ENCODE measurements around the gene TRMT6.

Gene TRMT6

DNA sequence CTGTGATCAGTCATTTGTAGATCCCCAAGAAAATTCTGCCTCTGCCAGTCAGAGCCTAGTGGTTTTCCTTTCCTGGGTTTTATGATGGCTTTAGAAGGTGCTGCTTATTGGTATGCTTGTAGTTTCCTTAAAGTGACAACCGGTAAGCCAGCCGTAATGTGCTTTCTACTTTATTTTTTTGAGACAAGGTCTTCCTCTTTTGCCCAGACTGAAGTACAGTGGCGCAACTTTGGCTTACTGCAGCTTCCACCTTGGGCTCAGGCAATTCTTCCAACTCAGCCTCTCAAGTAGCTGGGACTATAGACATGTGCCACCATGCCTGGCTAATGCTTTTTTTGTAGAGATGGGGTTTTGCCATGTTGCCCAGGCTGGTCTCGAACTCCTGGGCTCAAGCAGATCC lies 23.6 kb upstream of the TRMT6 start:
- TF ChIP-seq POLR2AphosphoS5 (IDR thresholded peaks at IDR 0.05; ENCODE audit: low read depth) (no peak; the same call in 1 of the 2 replicates), SPI1 (IDR thresholded peaks at IDR 0.05; ENCODE audit: borderline replicate concordance, low read depth) (peak; percentile 92)
- TF ChIP-seq, protein P1, sequence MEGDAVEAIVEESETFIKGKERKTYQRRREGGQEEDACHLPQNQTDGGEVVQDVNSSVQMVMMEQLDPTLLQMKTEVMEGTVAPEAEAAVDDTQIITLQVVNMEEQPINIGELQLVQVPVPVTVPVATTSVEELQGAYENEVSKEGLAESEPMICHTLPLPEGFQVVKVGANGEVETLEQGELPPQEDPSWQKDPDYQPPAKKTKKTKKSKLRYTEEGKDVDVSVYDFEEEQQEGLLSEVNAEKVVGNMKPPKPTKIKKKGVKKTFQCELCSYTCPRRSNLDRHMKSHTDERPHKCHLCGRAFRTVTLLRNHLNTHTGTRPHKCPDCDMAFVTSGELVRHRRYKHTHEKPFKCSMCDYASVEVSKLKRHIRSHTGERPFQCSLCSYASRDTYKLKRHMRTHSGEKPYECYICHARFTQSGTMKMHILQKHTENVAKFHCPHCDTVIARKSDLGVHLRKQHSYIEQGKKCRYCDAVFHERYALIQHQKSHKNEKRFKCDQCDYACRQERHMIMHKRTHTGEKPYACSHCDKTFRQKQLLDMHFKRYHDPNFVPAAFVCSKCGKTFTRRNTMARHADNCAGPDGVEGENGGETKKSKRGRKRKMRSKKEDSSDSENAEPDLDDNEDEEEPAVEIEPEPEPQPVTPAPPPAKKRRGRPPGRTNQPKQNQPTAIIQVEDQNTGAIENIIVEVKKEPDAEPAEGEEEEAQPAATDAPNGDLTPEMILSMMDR (IDR thresholded peaks at IDR 0.05; ENCODE audit: insufficient read depth, low read length), result no peak
- DNase-seq (ENCODE audit: low read depth in 1 of 2, low spot score in 1 of 2), result peak; percentile 34 to 87
- H3K27ac ChIP-seq (replicated peaks), result peak overlapping the region; percentile 73
- no peaks in the 10 kb centered on the region for H3K27me3 ChIP-seq (ENCODE audit: insufficient read depth, poor library complexity, severe bottlenecking)
- H3K4me3 ChIP-seq (replicated peaks; ENCODE audit: insufficient read depth, low read length), result no peak overlapping the region

DNA sequence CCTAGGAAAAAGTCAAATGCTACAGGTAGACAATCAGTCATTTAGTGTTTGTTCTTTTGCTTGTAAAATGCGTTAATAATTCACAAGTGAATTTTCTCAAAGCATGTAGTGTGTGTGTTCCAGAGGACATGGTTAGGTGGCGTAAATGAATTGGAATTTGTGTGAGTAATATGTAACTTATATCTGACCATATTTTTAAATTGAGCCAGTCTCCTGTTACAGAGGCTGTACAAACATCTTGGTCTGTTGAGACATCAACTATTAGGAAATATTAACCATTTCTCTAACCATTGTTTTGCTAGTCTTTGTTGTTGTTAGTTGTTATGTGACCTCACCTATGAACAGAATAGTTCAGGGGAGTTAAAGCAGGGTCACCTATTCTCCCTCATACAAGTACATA lies 22.8 kb upstream of the TRMT6 start:
- TF ChIP-seq, protein P1 (IDR thresholded peaks at IDR 0.05; ENCODE audit: insufficient read depth, low read length), result no peak
- no peak for TF ChIP-seq GABPA (IDR thresholded peaks at IDR 0.05; ENCODE audit: low read depth)
- no peak for TF ChIP-seq POLR2AphosphoS5 (IDR thresholded peaks at IDR 0.05; ENCODE audit: low read depth)
- no peak for TF ChIP-seq SPI1 (IDR thresholded peaks at IDR 0.05; ENCODE audit: borderline replicate concordance, low read depth)
- TF ChIP-seq, protein P2, sequence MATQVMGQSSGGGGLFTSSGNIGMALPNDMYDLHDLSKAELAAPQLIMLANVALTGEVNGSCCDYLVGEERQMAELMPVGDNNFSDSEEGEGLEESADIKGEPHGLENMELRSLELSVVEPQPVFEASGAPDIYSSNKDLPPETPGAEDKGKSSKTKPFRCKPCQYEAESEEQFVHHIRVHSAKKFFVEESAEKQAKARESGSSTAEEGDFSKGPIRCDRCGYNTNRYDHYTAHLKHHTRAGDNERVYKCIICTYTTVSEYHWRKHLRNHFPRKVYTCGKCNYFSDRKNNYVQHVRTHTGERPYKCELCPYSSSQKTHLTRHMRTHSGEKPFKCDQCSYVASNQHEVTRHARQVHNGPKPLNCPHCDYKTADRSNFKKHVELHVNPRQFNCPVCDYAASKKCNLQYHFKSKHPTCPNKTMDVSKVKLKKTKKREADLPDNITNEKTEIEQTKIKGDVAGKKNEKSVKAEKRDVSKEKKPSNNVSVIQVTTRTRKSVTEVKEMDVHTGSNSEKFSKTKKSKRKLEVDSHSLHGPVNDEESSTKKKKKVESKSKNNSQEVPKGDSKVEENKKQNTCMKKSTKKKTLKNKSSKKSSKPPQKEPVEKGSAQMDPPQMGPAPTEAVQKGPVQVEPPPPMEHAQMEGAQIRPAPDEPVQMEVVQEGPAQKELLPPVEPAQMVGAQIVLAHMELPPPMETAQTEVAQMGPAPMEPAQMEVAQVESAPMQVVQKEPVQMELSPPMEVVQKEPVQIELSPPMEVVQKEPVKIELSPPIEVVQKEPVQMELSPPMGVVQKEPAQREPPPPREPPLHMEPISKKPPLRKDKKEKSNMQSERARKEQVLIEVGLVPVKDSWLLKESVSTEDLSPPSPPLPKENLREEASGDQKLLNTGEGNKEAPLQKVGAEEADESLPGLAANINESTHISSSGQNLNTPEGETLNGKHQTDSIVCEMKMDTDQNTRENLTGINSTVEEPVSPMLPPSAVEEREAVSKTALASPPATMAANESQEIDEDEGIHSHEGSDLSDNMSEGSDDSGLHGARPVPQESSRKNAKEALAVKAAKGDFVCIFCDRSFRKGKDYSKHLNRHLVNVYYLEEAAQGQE (IDR thresholded peaks at IDR 0.05; ENCODE audit: insufficient replicate concordance, low read depth), result no peak
- peak in 1 of 2 experiments; percentile 35 for DNase-seq (ENCODE audit: low read depth in 1 of 2, low spot score in 1 of 2)
- Histone ChIP-seq H3K4me3 (replicated peaks; ENCODE audit: insufficient read depth, low read length) (no peak overlapping the region), H3K27me3 (ENCODE audit: insufficient read depth, poor library complexity, severe bottlenecking) (no peaks in the 10 kb centered on the region), H3K27ac (replicated peaks) (peak overlapping the region; percentile 73)

DNA sequence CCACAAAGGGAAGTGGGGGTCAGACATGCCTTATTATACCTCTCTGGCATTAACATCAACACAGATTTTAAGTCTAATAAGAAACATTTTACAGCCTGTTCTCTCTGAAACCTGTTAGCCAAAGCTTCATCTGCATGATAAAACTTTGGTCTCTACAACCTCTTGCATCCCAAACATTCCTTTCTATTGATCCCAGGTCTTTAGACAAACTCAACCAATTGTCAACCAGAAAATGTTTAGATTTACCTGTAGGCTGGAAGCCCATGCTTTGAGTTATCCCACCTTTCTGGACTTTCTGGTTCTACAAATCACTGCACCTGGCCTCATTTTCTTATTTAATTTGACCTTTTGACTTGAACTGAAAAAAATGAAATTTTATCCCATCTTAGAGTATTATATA lies 20.9 kb upstream of the TRMT6 start:
- Histone ChIP-seq H3K4me3 (replicated peaks; ENCODE audit: insufficient read depth, low read length) (no peak overlapping the region), H3K27me3 (ENCODE audit: insufficient read depth, poor library complexity, severe bottlenecking) (no peaks in the 10 kb centered on the region), H3K27ac (replicated peaks) (no peak overlapping the region)
- DNase-seq (ENCODE audit: low read depth in 1 of 2, low spot score in 1 of 2), result no peak
- TF ChIP-seq, protein P1 (IDR thresholded peaks at IDR 0.05; ENCODE audit: insufficient read depth, low read length), result no peak
- TF ChIP-seq, protein P2 (IDR thresholded peaks at IDR 0.05; ENCODE audit: insufficient replicate concordance, low read depth), result no peak
- no peak for TF ChIP-seq POLR2AphosphoS5 (IDR thresholded peaks at IDR 0.05; ENCODE audit: low read depth)
- no peak for TF ChIP-seq GABPA (IDR thresholded peaks at IDR 0.05; ENCODE audit: low read depth)
- no peak for TF ChIP-seq SPI1 (IDR thresholded peaks at IDR 0.05; ENCODE audit: borderline replicate concordance, low read depth)

DNA sequence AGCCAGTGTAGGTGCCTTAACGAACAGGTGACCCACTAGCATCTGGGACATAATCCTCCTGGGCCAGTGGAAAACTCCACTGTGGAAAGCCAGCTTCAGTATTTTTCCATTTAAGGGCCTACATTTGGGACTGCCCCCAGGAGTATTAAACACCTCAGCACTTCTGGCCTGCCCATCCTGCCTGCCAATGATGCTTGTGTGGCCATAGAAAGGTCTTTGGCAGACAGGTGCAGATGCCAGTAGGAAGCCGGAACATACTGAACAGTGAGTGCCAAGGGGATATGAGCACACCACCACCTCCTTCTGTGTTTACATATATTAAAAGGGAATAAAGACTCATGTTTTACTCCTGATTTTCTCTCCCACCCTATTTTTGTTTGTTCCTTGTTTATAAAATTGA lies 20.0 kb upstream of the TRMT6 start:
- TF ChIP-seq, protein P2 (IDR thresholded peaks at IDR 0.05; ENCODE audit: insufficient replicate concordance, low read depth), result no peak
- TF ChIP-seq, protein P1 (IDR thresholded peaks at IDR 0.05; ENCODE audit: insufficient read depth, low read length), result no peak
- no peak for TF ChIP-seq POLR2AphosphoS5 (IDR thresholded peaks at IDR 0.05; ENCODE audit: low read depth)
- TF ChIP-seq GABPA (IDR thresholded peaks at IDR 0.05; ENCODE audit: low read depth), result no peak
- no peak for TF ChIP-seq SPI1 (IDR thresholded peaks at IDR 0.05; ENCODE audit: borderline replicate concordance, low read depth)
- DNase-seq (ENCODE audit: low read depth in 1 of 2, low spot score in 1 of 2), result no peak
- Histone ChIP-seq H3K4me3 (replicated peaks; ENCODE audit: insufficient read depth, low read length) (no peak overlapping the region), H3K27ac (replicated peaks) (no peak overlapping the region), H3K27me3 (ENCODE audit: insufficient read depth, poor library complexity, severe bottlenecking) (no peaks in the 10 kb centered on the region)

All from HL-60 (cell line).